H9 (cell line): Measurements from ENCODE around the gene PLAC8. TPM values are rescaled to one million over a fixed set of nuclear protein-coding genes. Genes with fewer than 3 reads are reported as not detected.

Experiments used
- DNase-seq: peaks from one replicate; pipeline ENCODE4 v3.0.0-alpha.2; 2017
- H2AFZ ChIP-seq: one replicate; pipeline ENCODE4 v1.6.1; 2013; ENCODE audit warnings: mild to moderate bottlenecking, low read length, control low read depth, moderate library complexity
- H2AK5ac ChIP-seq: 2 replicates; pipeline ENCODE4 v1.6.1; 2013; ENCODE audit warnings: low read length, control low read depth, mixed read lengths; ENCODE audit not compliant: insufficient read length
- H2BK120ac ChIP-seq: one replicate; pipeline ENCODE4 v1.6.1; 2013; ENCODE audit warnings: low read depth, mild to moderate bottlenecking, low read length, control low read depth, inconsistent platforms; ENCODE audit not compliant: poor library complexity, severe bottlenecking
- H2BK12ac ChIP-seq: 2 replicates; pipeline ENCODE4 v1.6.1; 2013; ENCODE audit warnings: low read length, control low read depth, mixed read lengths, low read depth; ENCODE audit not compliant: insufficient read length
- H2BK15ac ChIP-seq: 2 replicates; pipeline ENCODE4 v1.6.1; 2013; ENCODE audit warnings: low read depth, low read length, control low read depth
- H2BK20ac ChIP-seq: one replicate; pipeline ENCODE4 v1.6.1; 2013; ENCODE audit warnings: low read depth, mild to moderate bottlenecking, low read length, control low read depth, inconsistent platforms; ENCODE audit not compliant: poor library complexity, severe bottlenecking
- H2BK5ac ChIP-seq: 2 replicates; pipeline ENCODE4 v1.6.1; 2013; ENCODE audit warnings: low read length, control low read depth, mixed read lengths; ENCODE audit not compliant: insufficient read length
- H3K14ac ChIP-seq: 2 replicates; pipeline ENCODE4 v1.6.1; 2013; ENCODE audit warnings: low read length, control low read depth; ENCODE audit not compliant: insufficient read depth
- H3K18ac ChIP-seq: 2 replicates; pipeline ENCODE4 v1.6.1; 2013; ENCODE audit warnings: low read depth, mild to moderate bottlenecking, mixed read lengths, low read length, control low read depth; ENCODE audit not compliant: insufficient read length
- H3K23ac ChIP-seq: 2 replicates; pipeline ENCODE4 v1.6.1; 2013; ENCODE audit warnings: low read length, control low read depth, mixed read lengths, low read depth; ENCODE audit not compliant: insufficient read length
- H3K23me2 ChIP-seq: 2 replicates; pipeline ENCODE4 v1.6.1; 2013; ENCODE audit warnings: low read depth, mild to moderate bottlenecking, mixed read lengths, low read length, control low read depth; ENCODE audit not compliant: insufficient read length, poor library complexity, severe bottlenecking
- H3K27ac ChIP-seq: 2 replicates; pipeline ENCODE4 v1.5.1; 2013; ENCODE audit warnings: low read length, control low read depth, mixed read lengths, low read depth; ENCODE audit not compliant: insufficient read length
- H3K27me3 ChIP-seq: 2 replicates; pipeline ENCODE4 v1.6.1; 2013; ENCODE audit warnings: low read length, control low read depth, inconsistent platforms; ENCODE audit not compliant: insufficient read depth
- H3K4ac ChIP-seq: 2 replicates; pipeline ENCODE4 v1.6.1; 2013; ENCODE audit warnings: low read depth, mild to moderate bottlenecking, control low read depth, inconsistent platforms, low read length, moderate library complexity
- H3K4me1 ChIP-seq: 2 replicates; pipeline ENCODE4 v1.6.1; 2013; ENCODE audit warnings: low read length, control low read depth, inconsistent platforms; ENCODE audit not compliant: insufficient read depth
- H3K4me2 ChIP-seq: 2 replicates; pipeline ENCODE4 v1.6.1; 2013; ENCODE audit warnings: low read length, control low read depth, mixed read lengths; ENCODE audit not compliant: insufficient read length, insufficient read depth
- H3K56ac ChIP-seq: 2 replicates; pipeline ENCODE4 v1.6.1; 2013; ENCODE audit warnings: low read depth, mild to moderate bottlenecking, mixed read lengths, low read length, control low read depth; ENCODE audit not compliant: insufficient read length
- H3K79me1 ChIP-seq: 2 replicates; pipeline ENCODE4 v1.6.1; 2013; ENCODE audit warnings: low read depth, mild to moderate bottlenecking, moderate library complexity, low read length, control low read depth, inconsistent platforms; ENCODE audit not compliant: insufficient read depth, poor library complexity, severe bottlenecking
- H3K79me2 ChIP-seq: 2 replicates; pipeline ENCODE4 v1.6.1; 2013; ENCODE audit warnings: low read length, control low read depth, inconsistent platforms; ENCODE audit not compliant: insufficient read depth
- H3K9ac ChIP-seq: 2 replicates; pipeline ENCODE4 v1.6.1; 2013; ENCODE audit warnings: low read length, control low read depth, mixed read lengths; ENCODE audit not compliant: insufficient read length; ENCODE audit errors: extremely low read depth
- H3K9me3 ChIP-seq: one replicate; pipeline ENCODE4 v1.6.1; 2013; ENCODE audit warnings: low read depth, low read length, inconsistent platforms; ENCODE audit not compliant: control insufficient read depth
- H3T11ph ChIP-seq: one replicate; pipeline ENCODE4 v1.6.1; 2013; ENCODE audit warnings: mild to moderate bottlenecking, low read length, control low read depth, inconsistent platforms
- H4K20me1 ChIP-seq: one replicate; pipeline ENCODE4 v1.6.1; 2013; ENCODE audit not compliant: control insufficient read depth, insufficient read length, insufficient read depth
- H4K5ac ChIP-seq: 2 replicates; pipeline ENCODE4 v1.6.1; 2013; ENCODE audit warnings: low read depth, mild to moderate bottlenecking, mixed read lengths, low read length, control low read depth; ENCODE audit not compliant: insufficient read length
- H4K8ac ChIP-seq: replicated peaks from 2 replicates; pipeline ENCODE4 v1.6.1; 2013; ENCODE audit warnings: low read length, control low read depth, mixed read lengths, low read depth; ENCODE audit not compliant: insufficient read length
- H4K91ac ChIP-seq: 2 replicates; pipeline ENCODE4 v1.6.1; 2013; ENCODE audit warnings: low read depth, mild to moderate bottlenecking, moderate library complexity, mixed read lengths, low read length, control low read depth; ENCODE audit not compliant: insufficient read length
- H3K27ac Mint-ChIP-seq, 3 experiments: 2 replicates in 2 of 3; 3 replicates in 1 of 3; pipeline ENCODE4 v1.8.0; 2020 to 2021; ENCODE audit warnings: mixed read lengths in 3 of 3, mild to moderate bottlenecking in 1 of 3, moderate library complexity in 1 of 3
- H3K27me3 Mint-ChIP-seq: 2 replicates; pipeline ENCODE4 v1.8.0; 2021; ENCODE audit warnings: low read depth, mild to moderate bottlenecking, moderate library complexity, mixed read lengths
- H3K36me3 Mint-ChIP-seq, 3 experiments: 2 replicates in 2 of 3; 3 replicates in 1 of 3; pipeline ENCODE4 v1.8.0; 2020 to 2021; ENCODE audit warnings: low read depth in 3 of 3, mixed read lengths in 3 of 3; ENCODE audit not compliant: insufficient read depth in 1 of 3
- H3K4me1 Mint-ChIP-seq, 2 experiments: 2 replicates each; pipeline ENCODE4 v1.8.0; 2020; ENCODE audit warnings: mixed read lengths in 2 of 2
- H3K4me3 Mint-ChIP-seq, 2 experiments: 2 replicates in 1 of 2; 3 replicates in 1 of 2; pipeline ENCODE4 v1.8.0; 2020 to 2021; ENCODE audit warnings: mild to moderate bottlenecking in 2 of 2, mixed read lengths in 2 of 2, moderate library complexity in 1 of 2
- H3K9me3 Mint-ChIP-seq, 2 experiments: 2 replicates in 1 of 2; 3 replicates in 1 of 2; pipeline ENCODE4 v1.8.0; 2020; ENCODE audit warnings: mild to moderate bottlenecking in 2 of 2, mixed read lengths in 2 of 2, moderate library complexity in 1 of 2
- CTCF ChIP-seq: fragments of 200-600 bp; sonication (generic); conservative IDR thresholded peaks from 3 replicates; pipeline ENCODE4 v1.8.0; 2021; ENCODE audit warnings: antibody characterized with exemption, mild to moderate bottlenecking
- WGBS: extraction: QIAGEN DNeasy Blood & Tissue Kit; methylation state at CpG from one replicate; pipeline ENCODE4 v1.1.7; 2013; ENCODE audit warnings: missing lambda C conversion rate, low lambda C conversion rate, mixed read lengths; ENCODE audit not compliant: insufficient read length; ENCODE audit errors: extremely low coverage; 5-methylcytosine and 5-hydroxymethylcytosine counted together
- total RNA-seq: library from RNA; stranded (reverse); gene quantifications from 2 replicates; pipeline ENCODE4 v1.2.1, GENCODE V29; 2021

The PLAC8 gene
- total RNA-seq, 1 experiment from 2014 or later = 1.6 TPM

- Mint-ChIP-seq H3K4me3 (no peak overlapping the region), H3K9me3 (peaks cover 11 to 18% of the 10 kb centered on the region in 2 experiments; a peak in 4 of 5 replicates)
- no peak for TF ChIP-seq CTCF
Measured at GRCh38 chr4:83121246-83121645, 6.7 kb upstream of the PLAC8 start.

More at GRCh38 chr4:83121246-83121645, 6.7 kb upstream of the PLAC8 start:
- Histone ChIP-seq H3K23ac (no peak overlapping the region), H3T11ph (no peak overlapping the region), H2AFZ (no peak overlapping the region), H2BK12ac (no peak overlapping the region), H3K27me3 (no peaks in the 10 kb centered on the region), H2AK5ac (no peak overlapping the region), H2BK15ac (no peak overlapping the region), H4K8ac (no peak overlapping the region), H3K14ac (no peak overlapping the region), H3K4me2 (no peak overlapping the region), H3K9me3 (no peaks in the 10 kb centered on the region), H3K9ac (no peak overlapping the region), H4K20me1 (no peaks in the 10 kb centered on the region), H3K23me2 (no peaks in the 10 kb centered on the region), H3K18ac (no peak overlapping the region), H2BK120ac (no peak overlapping the region), H3K4ac (no peak overlapping the region), H4K5ac (no peak overlapping the region), H3K56ac (no peak overlapping the region), H3K79me2 (no peaks in the 10 kb centered on the region), H2BK20ac (no peak overlapping the region), H2BK5ac (no peak overlapping the region), H3K27ac (no peak overlapping the region), H3K79me1 (no peaks in the 10 kb centered on the region), H3K4me1 (no peaks in the 10 kb centered on the region), H4K91ac (no peak overlapping the region)
- Mint-ChIP-seq H3K27me3 (no peaks in the 10 kb centered on the region), H3K4me1 (peaks cover under 1 to 1% of the 10 kb centered on the region in 2 experiments), H3K27ac (no peak overlapping the region), H3K36me3 (peaks cover 0 to 5% (median 0%) of the 10 kb centered on the region in 3 experiments; a peak in 1 of 7 replicates)
- WGBS = no CpG with 5 or more reads among the region's 5 CpGs
- DNase-seq = no peak
